GM19324 (cell line): ENCODE measurements around the gene CAPG.

Source experiments
- ATAC-seq: cut with Tn5 transposase; IDR thresholded peaks from one replicate; pipeline ENCODE4 v1.9.1; 2021; ENCODE audit warnings: mild to moderate bottlenecking, moderate library complexity; ENCODE audit not compliant: unreplicated experiment, low FRiP score

CAPG gene

GRCh38 chr2:85439025-85439472 lies 28.9 kb upstream of the CAPG start:
- ATAC-seq: no peak

GRCh38 chr2:85438201-85439024 lies 28.2 kb upstream of the CAPG start:
- ATAC-seq: no peak

DNA sequence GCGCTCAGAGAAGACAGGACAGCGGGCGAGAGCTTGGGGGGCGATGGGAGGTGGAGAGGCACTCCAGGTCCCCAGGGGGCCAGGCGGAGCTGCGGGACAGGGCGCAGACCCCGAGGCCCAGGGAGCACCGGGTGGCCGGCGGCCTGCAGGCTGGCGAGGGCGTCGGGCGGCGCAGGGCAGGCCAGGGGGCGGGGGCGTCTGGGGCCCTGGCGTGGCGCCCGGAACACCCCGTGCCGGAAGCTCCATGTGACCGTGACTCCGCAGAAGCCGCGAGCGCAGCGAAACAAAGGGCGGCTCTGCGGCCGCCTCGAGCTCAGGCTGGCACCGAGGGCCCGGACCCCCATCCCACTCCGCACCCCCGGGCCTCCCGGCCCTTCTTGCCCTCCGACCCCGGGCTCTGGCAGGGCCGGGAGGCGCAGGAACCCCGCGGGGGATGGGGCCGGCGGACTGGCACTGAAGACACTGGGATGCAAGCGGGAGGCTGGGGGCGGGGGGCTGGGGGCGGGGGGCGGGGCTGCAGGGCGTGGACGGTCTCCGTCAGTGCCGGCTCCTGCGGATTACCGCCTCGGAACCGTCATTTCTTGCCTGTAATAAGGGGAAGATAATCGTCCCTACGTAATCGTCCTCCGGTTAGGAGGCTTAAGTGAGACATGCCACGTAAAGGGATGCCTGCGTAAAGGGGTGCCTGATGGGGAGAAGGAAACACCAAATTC lies 27.5 kb upstream of the CAPG start:
- ATAC-seq: peak; percentile 88

DNA sequence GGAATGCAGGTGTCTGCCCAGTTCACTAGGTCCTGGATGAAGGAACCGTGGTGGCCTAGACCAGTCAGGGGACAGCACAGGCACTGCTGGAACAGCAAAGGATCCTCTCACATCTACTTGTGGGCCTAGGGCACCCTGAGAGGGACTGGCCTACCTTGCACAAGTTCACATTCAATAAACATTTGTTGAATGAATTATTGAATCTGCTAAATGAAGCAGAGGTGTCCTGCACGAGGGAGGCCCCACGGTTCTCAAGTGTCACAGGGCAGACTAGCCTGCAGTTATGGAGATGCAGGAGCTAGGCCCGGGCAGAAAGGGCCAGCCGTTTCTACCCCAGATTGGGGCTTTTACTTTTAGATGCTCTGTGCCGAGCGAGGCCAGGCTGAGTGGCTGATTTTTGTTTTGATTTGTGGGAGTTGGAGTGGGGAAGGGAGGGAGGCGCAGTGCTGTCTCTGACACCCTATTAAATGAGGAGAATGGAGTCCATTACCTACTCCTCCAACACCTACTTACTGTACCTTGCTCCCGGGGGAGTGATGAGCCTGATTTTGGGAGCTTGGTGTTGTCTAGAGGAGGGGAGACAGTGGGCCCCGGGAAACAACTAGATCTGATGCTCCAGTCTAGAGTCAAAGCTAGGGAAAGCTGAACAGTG lies 26.8 kb upstream of the CAPG start:
- ATAC-seq: no peak

DNA sequence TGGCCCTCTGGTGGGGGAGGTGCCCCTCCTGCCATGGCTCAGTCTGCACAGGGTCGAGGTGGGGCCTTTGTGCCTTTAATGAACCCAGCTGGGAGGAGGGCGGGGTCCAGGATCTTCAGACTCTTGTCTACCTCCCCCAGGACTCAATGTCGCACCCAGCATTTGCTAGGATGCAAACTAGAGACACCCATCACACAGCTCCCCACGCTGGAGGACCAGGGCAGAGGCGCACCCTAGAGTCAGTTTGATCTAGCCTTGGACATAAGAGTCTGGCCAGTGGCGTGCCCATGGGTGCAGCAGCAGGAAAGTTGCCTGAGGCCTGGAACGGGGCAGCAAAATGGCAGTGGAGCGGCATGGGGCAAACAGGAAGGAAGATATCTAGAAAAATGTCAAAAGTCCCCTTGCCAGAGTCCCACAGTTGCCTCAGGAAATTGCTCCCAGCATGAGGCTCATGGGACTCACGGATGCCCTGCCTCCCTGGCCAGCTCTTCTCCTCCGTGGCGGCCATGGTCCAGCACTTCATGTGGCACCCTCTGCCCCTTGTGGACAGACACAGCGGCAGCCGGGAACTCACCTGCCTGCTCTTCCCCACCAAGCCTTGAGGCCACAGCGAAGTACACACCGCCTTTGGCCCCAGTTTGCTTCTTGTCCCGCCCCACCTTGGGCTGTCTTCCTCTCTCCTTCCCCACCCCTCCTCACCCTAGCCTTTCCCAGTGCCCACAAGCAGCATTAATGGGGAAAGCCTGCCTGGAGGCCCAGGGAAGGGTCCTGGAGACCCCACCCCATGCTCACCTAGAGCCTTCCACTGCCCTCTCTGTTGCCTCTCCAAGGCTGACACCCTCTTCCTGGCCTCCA lies 26.0 kb upstream of the CAPG start:
- no peak for ATAC-seq

DNA sequence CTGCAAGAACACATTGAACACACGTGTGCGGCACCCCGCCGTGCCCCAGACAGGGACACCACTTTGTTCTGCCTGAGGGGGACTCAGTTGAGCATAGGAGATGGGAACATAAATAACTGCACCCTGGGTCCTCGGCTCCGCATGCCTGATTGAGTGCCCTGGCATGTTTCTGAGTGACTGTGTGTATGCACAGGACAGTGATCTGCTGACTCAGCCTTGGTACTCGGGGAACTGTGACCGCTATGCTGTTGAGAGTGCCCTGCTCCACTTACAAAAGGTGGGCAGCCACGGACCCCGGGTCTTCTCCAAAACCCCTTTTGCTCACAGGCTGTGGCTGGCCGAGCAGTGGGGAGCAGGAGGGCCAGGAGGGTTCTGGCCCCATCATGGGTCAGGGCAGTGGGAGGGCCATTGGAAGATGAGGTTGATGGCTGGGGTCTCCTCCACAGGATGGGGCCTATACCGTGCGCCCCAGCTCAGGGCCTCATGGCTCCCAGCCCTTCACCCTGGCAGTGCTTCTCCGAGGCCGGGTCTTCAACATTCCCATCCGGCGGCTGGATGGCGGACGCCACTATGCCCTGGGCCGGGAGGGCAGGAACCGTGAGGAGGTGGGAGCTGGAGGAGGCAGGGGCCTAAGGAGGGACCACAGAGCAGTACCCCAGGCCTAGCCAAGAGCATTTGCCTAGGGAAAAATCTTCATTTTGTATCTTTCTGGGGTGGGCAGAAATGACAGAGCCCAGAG lies 25.2 kb upstream of the CAPG start:
- no peak for ATAC-seq

DNA sequence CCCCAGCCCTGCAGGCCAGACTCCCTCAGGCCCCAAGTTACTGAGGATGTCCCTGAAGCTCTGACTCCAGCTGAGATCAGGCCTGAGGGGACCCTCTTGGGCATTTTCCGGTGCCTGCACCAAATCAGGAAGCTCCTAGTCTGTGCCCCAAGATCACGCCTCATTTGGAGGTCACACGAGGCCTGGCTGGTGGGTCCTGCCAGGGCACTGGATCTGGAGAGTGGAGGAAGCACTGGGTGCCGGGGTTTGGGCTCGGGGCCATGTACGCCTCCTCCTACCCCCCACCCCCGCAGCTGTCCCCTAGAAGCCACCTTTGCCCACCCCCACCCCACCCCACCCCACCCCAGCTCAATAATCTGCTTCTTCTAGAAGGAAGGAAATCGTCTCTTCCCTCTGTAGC lies 24.5 kb upstream of the CAPG start:
- no peak for ATAC-seq

- no peak for ATAC-seq
Measured at GRCh38 chr2:85433511-85434089, 23.4 kb upstream of the CAPG start.

GRCh38 chr2:85431570-85432205 lies 21.5 kb upstream of the CAPG start:
- no peak for ATAC-seq

DNA sequence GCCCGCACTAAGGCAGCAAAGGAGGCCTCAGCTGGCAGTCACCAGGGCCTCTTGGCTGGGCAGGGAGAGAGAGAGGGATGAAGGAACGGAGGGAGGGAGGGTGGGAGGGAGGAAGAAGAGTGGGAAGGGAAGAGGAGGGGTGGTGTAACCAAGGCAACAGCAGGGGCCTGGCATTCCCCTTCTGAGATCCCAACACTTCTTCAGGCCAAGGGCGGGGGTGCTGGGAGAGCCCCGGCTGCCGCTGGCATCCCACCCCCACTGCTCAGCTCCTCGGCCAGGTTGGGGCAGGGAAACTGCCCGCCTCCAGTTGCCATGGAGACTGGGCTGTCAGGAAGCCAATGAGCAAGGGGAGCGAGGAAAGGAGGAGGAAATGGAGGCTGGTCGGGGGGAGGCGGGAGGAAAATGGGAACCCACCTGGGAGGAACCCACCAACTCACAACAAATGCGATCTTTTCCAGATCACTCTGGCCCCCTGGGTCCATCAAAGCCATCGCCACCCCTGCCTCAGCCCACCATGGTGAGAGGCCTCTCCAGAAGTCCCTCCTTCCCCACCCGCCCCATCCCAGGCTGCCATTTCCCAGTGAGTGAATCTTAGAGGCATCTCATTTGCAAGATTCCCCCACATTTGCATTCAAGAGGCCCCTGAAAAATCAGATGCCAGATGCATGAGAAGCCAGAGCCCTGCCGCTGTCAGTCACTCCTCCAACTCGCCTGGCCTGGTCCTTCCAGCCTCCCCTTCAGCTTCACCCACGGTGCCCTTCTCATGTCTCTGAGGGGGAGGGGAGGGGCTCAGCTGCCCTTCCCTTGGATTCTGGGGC lies 20.8 kb upstream of the CAPG start:
- ATAC-seq: no peak

DNA sequence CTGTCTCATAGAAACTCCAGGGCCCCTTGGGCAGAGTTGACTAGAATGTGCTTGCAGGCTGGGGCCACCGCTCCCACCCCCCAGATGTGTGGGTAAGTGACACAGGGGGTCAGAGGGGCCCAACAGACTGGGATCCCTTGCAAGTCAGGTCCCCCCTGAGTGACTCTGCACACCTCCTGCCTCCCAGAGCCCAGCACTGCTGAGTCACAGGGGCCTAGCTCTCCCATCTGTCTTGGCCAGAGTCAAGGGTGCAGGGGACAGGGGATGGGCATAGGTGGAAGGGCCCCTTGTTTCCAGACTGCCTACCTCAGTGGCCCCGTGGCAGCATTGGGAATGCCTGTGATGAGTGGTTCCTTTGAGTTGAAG lies 19.7 kb upstream of the CAPG start:
- ATAC-seq: no peak

DNA sequence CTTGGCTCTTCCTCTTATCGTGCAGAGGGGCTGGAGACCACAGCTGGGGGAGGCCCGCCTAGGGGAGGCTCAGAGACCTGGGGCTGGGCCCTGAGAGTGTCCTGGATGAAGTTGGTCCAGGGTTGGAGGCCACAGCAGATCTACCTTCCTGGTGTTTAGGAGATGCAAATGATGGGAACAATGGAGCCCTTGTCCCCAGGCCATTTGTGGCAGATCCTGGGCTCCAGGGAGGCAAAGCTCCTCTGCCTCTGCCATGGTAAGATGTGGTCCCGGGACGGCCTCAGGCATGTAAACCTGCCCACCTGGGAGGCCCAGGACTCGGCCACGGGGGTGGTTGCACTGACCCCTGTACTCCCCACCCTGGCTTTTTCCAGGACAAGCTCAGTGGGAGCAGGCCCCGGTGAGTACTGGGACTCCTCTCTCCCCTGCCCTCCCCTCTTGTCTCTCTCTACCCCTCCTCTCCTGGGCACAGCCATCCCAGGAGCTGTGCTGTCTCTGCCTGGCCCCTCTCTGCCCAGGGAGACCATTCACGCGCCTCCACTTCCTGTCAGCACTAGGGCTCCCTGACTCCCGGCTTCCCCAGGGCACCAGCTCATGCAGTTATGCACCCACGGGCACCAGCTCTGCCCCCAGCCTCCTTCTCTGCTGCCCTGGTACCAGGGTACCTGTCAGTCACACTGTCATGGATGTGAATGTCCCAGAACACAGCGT lies 19.2 kb upstream of the CAPG start:
- no peak for ATAC-seq

- no peak for ATAC-seq
Measured at GRCh38 chr2:85428343-85428881, 18.2 kb upstream of the CAPG start.

DNA sequence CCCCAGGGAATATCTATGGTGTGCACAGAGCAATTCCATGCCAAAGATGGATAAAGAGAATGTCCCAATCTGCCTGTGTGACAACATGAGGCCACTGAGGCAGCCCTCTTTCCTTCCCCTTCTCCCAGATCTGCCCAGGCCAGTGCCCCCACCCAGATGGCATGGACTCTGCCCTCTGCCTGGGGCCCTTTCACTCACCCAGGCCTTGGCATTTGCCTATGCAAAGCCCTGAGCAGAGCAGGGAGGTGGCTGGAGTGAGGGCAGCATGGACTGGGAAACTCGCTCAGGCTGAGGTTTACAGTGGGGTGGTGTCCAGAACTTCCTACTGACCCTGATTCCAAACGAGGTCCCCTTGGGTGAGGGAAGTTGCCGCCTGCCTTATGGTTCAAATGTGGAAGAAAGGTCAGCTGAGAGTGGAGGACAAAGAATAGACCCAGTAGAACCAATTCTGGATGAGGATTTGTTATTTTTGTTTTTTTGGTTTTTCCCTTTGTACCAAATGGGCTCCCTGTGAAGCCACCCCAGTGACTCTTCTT lies 17.2 kb upstream of the CAPG start:
- no peak for ATAC-seq

DNA sequence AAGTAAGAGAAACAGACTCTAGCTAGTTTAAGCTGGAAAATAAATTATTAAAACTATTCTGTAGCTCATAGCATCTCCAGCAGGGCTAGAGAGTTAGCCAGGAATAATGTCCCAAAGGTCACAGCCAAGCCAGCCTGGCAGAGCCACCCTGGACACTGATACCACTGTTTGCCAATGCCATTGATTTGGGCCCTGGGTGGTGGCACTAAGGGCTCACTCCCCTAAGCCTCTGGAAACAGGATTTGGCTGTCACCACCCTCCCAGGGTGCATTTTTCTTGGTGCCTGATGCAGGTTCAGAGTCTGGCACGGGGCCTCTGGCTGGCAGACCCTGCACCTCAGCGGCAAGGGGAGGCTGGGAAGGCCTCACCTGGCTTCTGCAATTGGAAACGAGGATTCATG lies 15.4 kb upstream of the CAPG start:
- ATAC-seq: no peak

GRCh38 chr2:85423525-85423924 lies 13.4 kb upstream of the CAPG start:
- no peak for ATAC-seq

GRCh38 chr2:85422072-85422457 lies 11.9 kb upstream of the CAPG start:
- no peak for ATAC-seq
